Measurements from ENCODE around the gene SAMD3.

DNA sequence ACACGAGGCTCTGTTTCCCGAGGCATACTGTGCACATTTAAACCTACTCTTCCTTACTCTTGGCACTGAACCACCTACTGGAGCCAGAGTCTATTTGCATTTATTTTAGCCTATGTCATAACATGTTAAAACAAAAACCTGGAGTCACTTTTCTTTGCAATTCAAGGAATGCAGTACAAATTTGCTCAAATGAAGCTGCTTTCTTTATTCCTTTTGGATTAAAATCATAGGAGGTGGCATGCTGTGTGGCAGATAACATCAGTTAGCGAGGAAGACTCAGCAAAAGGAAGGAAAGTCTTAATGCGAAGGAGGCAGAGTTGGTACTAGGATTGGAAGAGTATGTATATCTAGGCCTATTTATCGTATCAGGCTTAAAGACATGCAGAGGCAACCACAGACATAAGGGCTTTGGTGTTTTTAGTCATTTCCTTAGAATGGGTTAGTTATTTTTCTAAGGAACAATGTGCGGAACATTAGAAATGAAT is 92.9 kb downstream of the SAMD3 start:
- TF ChIP-seq, protein P1, sequence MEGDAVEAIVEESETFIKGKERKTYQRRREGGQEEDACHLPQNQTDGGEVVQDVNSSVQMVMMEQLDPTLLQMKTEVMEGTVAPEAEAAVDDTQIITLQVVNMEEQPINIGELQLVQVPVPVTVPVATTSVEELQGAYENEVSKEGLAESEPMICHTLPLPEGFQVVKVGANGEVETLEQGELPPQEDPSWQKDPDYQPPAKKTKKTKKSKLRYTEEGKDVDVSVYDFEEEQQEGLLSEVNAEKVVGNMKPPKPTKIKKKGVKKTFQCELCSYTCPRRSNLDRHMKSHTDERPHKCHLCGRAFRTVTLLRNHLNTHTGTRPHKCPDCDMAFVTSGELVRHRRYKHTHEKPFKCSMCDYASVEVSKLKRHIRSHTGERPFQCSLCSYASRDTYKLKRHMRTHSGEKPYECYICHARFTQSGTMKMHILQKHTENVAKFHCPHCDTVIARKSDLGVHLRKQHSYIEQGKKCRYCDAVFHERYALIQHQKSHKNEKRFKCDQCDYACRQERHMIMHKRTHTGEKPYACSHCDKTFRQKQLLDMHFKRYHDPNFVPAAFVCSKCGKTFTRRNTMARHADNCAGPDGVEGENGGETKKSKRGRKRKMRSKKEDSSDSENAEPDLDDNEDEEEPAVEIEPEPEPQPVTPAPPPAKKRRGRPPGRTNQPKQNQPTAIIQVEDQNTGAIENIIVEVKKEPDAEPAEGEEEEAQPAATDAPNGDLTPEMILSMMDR (conservative IDR thresholded peaks at IDR 0.05), result no peak
- TF ChIP-seq EZH2 (IDR thresholded peaks at IDR 0.05; ENCODE audit: low read depth), result no peak
